ENCODE data around the gene GFOD1.

GRCh38 chr6:13519839-13520238 lies 32.4 kb upstream of the GFOD1 start:
- TF ChIP-seq EP300 (IDR thresholded peaks at IDR 0.05) (no peak), POLR2AphosphoS5 (IDR thresholded peaks at IDR 0.05) (no peak), POLR2A (IDR thresholded peaks at IDR 0.05) (no peak), CTCF (IDR thresholded peaks at IDR 0.05) (no peak)

Measured in gastroesophageal sphincter (tissue), 3 donors.